HepG2 (cell line): ENCODE data around the gene CEP104. TPM values are rescaled to one million over a fixed set of nuclear protein-coding genes. Genes with fewer than 3 reads are reported as not detected.
A peak's percentile ranks its signal among the peaks of the same experiment; 100 is the strongest.

ENCODE experiments used
- ATAC-seq: fragments of 200-7000 bp; cut with Tn5 transposase; 3 replicates; pipeline ENCODE4 v1.9.1; 2020; ENCODE audit warnings: mild to moderate bottlenecking, moderate library complexity
- BruUV-seq: library from RNA; stranded (reverse); fragments of 400-500 nt; replicated peaks from 2 replicates; lab custom pipeline; 2021; lab: Mats Ljungman, UMichigan
- CTCF ChIA-PET: fragments of 300-600 bp; formaldehyde crosslinking; extraction: SDS; loops from one replicate; lab custom pipeline; 2021; ENCODE audit warnings: low total read pairs, inconsistent platforms, low intra/inter-chr PET ratio; lab: Yijun Ruan, JAX
- POLR2A ChIA-PET: fragments of 350-600 bp; sonication (Branson Sonifier 250); formaldehyde crosslinking; loops from one replicate; lab custom pipeline; 2020; ENCODE audit warnings: antibody characterized with exemption, inconsistent platforms; lab: Yijun Ruan, JAX
- DNase-seq: peaks from one replicate; pipeline ENCODE4 v3.0.0-alpha.2; 2015; ENCODE audit warnings: low spot score
- FAIRE-seq: peaks from 3 replicates; lab custom pipeline; 2011; peaks lifted over from hg19 to GRCh38; lab: Jason Lieb, UNC
- H2AFZ ChIP-seq: one replicate; pipeline ENCODE4 v1.6.1; 2011; ENCODE audit warnings: low read length, inconsistent platforms
- H3K27ac ChIP-seq: fragments of 300-600 bp; 3 replicates; pipeline ENCODE4 v1.8.0; 2011; ENCODE audit warnings: mixed run types, mild to moderate bottlenecking, mixed read lengths, low read length, inconsistent platforms; ENCODE audit not compliant: insufficient read depth; ENCODE audit errors: extremely low read length
- H3K27me3 ChIP-seq, 2 experiments: fragments of 200-600 bp in 1 of 2; 2 replicates in 1 of 2; 3 replicates in 1 of 2; pipeline versions ENCODE4 v1.6.0 to v1.8.0; 2011; ENCODE audit warnings: low read length in 2 of 2, mild to moderate bottlenecking in 2 of 2, moderate library complexity in 2 of 2, inconsistent platforms in 1 of 2; ENCODE audit not compliant: insufficient read depth in 2 of 2, control insufficient read depth in 1 of 2
- H3K36me3 ChIP-seq, 2 experiments: fragments of 200-600 bp in 1 of 2; replicated peaks in 1 of 2; 2 replicates in 1 of 2; 3 replicates in 1 of 2; pipeline versions ENCODE4 v1.5.1 to v1.8.0; 2011; ENCODE audit warnings: low read length in 2 of 2, inconsistent platforms in 1 of 2; ENCODE audit not compliant: insufficient read depth in 2 of 2, control insufficient read depth in 1 of 2
- H3K4me1 ChIP-seq: 2 replicates; pipeline ENCODE4 v1.5.1; 2012; ENCODE audit warnings: low read length, inconsistent platforms; ENCODE audit not compliant: insufficient read depth
- H3K4me2 ChIP-seq: 2 replicates; pipeline ENCODE4 v1.6.0; 2011; ENCODE audit warnings: low read depth, low read length, inconsistent platforms
- H3K4me3 ChIP-seq, 3 experiments: fragments of 200-600 bp in 1 of 3; sonication (generic), shearing (Covaris generic) in 1 of 3; replicated peaks in 1 of 3; 2 replicates each; pipeline ENCODE4 v1.5.1; 2011 to 2016; ENCODE audit warnings: low read length in 3 of 3, inconsistent platforms in 2 of 3, low read depth in 2 of 3, mild to moderate bottlenecking in 2 of 3, control low read depth in 1 of 3, mixed read lengths in 1 of 3; ENCODE audit not compliant: insufficient read depth in 1 of 3
- H3K79me2 ChIP-seq: one replicate; pipeline ENCODE4 v1.6.1; 2011; ENCODE audit warnings: low read length, inconsistent platforms; ENCODE audit not compliant: insufficient read depth
- H3K9ac ChIP-seq: 2 replicates; pipeline ENCODE4 v1.6.0; 2011; ENCODE audit warnings: mild to moderate bottlenecking, low read depth, low read length, inconsistent platforms; ENCODE audit not compliant: insufficient read depth
- H3K9me3 ChIP-seq: 2 replicates; pipeline ENCODE4 v1.5.1; 2012; ENCODE audit warnings: mild to moderate bottlenecking, low read length
- H4K20me1 ChIP-seq: 2 replicates; pipeline ENCODE4 v1.6.0; 2011; ENCODE audit warnings: inconsistent platforms, mild to moderate bottlenecking, low read length, moderate library complexity; ENCODE audit not compliant: insufficient read depth
- AKAP8 ChIP-seq: sonication (generic); formaldehyde crosslinking; IDR thresholded peaks from 2 replicates; pipeline ENCODE4 v1.5.1; 2020; ENCODE audit warnings: mild to moderate bottlenecking, missing genetic modification reagents
- ASH2L ChIP-seq: fragments of 300-600, 200-600 bp; sonication (generic); IDR thresholded peaks from 2 replicates; pipeline ENCODE4 v1.7.0; 2017; ENCODE audit warnings: low read depth, mild to moderate bottlenecking, moderate library complexity, mixed read lengths, low read length; ENCODE audit not compliant: insufficient read length
- FOXA3 ChIP-seq: IDR thresholded peaks from 2 replicates; pipeline ENCODE4 v1.6.1; 2016; ENCODE audit warnings: missing genetic modification reagents, missing compliant biosample characterization
- GABPA ChIP-seq, 2 experiments: IDR thresholded peaks; 2 replicates each; pipeline ENCODE4 v1.6.1; 2011 to 2016; ENCODE audit warnings: low read depth in 2 of 2, low read length in 1 of 2, missing biosample characterization in 1 of 2, missing genetic modification characterization in 1 of 2
- GABPB1 ChIP-seq: IDR thresholded peaks from 2 replicates; pipeline ENCODE4 v1.6.1; 2016; ENCODE audit warnings: mild to moderate bottlenecking, missing genetic modification reagents, moderate library complexity, missing compliant biosample characterization
- SIN3A ChIP-seq: IDR thresholded peaks from 2 replicates; pipeline ENCODE4 v1.6.1; 2011; ENCODE audit warnings: low read depth, mild to moderate bottlenecking, control low read depth, low read length, borderline replicate concordance
- ZKSCAN5 ChIP-seq: sonication (generic); formaldehyde crosslinking; IDR thresholded peaks from 2 replicates; pipeline ENCODE4 v1.5.1; 2020; ENCODE audit warnings: mild to moderate bottlenecking, missing genetic modification reagents
- ZNF281 ChIP-seq: sonication (generic); formaldehyde crosslinking; IDR thresholded peaks from 2 replicates; pipeline ENCODE4 v1.4.0; 2020; ENCODE audit warnings: missing genetic modification reagents, borderline replicate concordance
- ZNF460 ChIP-seq: sonication (generic); formaldehyde crosslinking; IDR thresholded peaks from 2 replicates; pipeline ENCODE4 v1.5.1; 2020; ENCODE audit warnings: missing genetic modification reagents, mild to moderate bottlenecking, borderline replicate concordance
- ZNF572 ChIP-seq: sonication (generic); formaldehyde crosslinking; IDR thresholded peaks from 2 replicates; pipeline ENCODE4 v1.5.1; 2020; ENCODE audit warnings: mild to moderate bottlenecking, missing genetic modification reagents
- WGBS: methylation state at CpG from one replicate; pipeline ENCODE4 v1.1.6; 2017; ENCODE audit warnings: low lambda C conversion rate; 5-methylcytosine and 5-hydroxymethylcytosine counted together
- in situ Hi-C: cut with HindIII; loops from 2 replicates; pipeline ENCODE4 v1.10.0; 2017; ENCODE audit warnings: low pct_unique_long_range_greater_than_20kb; ENCODE audit not compliant: extremely low pct_ligation_motif_present
- intact Hi-C: fragments of 100-400 bp; cut with micrococcal nuclease; formaldehyde crosslinking; loops from one replicate; pipeline ENCODE4 v1.10.0; 2022; ENCODE audit not compliant: unreplicated experiment
- polyA plus RNA-seq, 8 experiments: library from polyadenylated mRNA; depleted of rRNA in 3 of 8; stranded (reverse) in 7 of 8; unstranded in 1 of 8; fragments of >200 nt; fragmentation: Illumina TruSeq in 4 of 8; extraction: Trizol in 4 of 8; gene quantifications; 2 replicates each; pipeline versions ENCODE4 v1.2.1 to v1.2.3, GENCODE V29; 2011 to 2016; ENCODE audit warnings: low read depth in 4 of 8, missing spikeins in 1 of 8, mixed read lengths in 1 of 8; ENCODE audit not compliant: insufficient read depth in 1 of 8
- total RNA-seq, 5 experiments: library from RNA; depleted of rRNA; stranded (reverse); fragments of >200 nt; fragmentation: Illumina TruSeq; extraction: Trizol; gene quantifications; 2 replicates each; pipeline ENCODE4 v1.2.3, GENCODE V29; 2016; ENCODE audit warnings: low read depth in 1 of 5
- TF ChIP-seq, protein P1 (sequence below): sonication (generic); formaldehyde crosslinking; IDR thresholded peaks from 2 replicates; pipeline ENCODE4 v1.4.0; 2020; ENCODE audit warnings: missing genetic modification reagents
- TF ChIP-seq, protein P2 (sequence below): sonication (generic); formaldehyde crosslinking; IDR thresholded peaks from 2 replicates; pipeline ENCODE4 v1.8.0; 2022; ENCODE audit warnings: mild to moderate bottlenecking, missing genetic modification reagents
- TF ChIP-seq, protein P3 (sequence below): sonication (generic); formaldehyde crosslinking; IDR thresholded peaks from 2 replicates; pipeline ENCODE4 v1.8.0; 2022; ENCODE audit warnings: missing genetic modification reagents, low read depth, mild to moderate bottlenecking, borderline replicate concordance

CEP104 gene
- total and polyA plus RNA-seq, 2 of the 13 experiments (the other 11 are each of a cell fraction or from before 2014, with no cell fraction given) = 20.4 to 30.1 TPM

GRCh38 chr1:3902111-3902511 lies 45.1 kb upstream of the CEP104 start (continued):
- no peak for TF ChIP-seq ZNF281
- TF ChIP-seq, all 625 proteins: peak for 0

GRCh38 chr1:3900969-3901529 lies 44.0 kb upstream of the CEP104 start:
- no TSS peak for BruUV-seq
- Histone ChIP-seq H3K4me1 (peaks cover 59% of the 10 kb centered on the region), H3K79me2 (peaks cover 40% of the 10 kb centered on the region), H3K4me2 (peak overlapping the region; percentile 73), H3K9me3 (peaks cover 4% of the 10 kb centered on the region; the same call in 1 of the 2 replicates), H3K27me3 (no peaks in the 10 kb centered on the region; a peak in 1 of 5 replicates), H2AFZ (no peak overlapping the region), H4K20me1 (no peaks in the 10 kb centered on the region), H3K4me3 (peak overlapping the region; percentile 72 to 97 (median 88)), H3K36me3 (peaks cover 0 to 3% of the 10 kb centered on the region in 2 experiments; a peak in 1 of 5 replicates), H3K27ac (peak overlapping the region; percentile 99), H3K9ac (peak overlapping the region; percentile 95)
- peak; percentile 86 for FAIRE-seq
- DNase-seq = peak; percentile 93
- CTCF ChIA-PET = no interaction called here
- POLR2A ChIA-PET = interaction anchor here (0.7 to 1.7 kb wide), 4 partner anchors 11 to 366 kb away, joined by 3 to 6 read pairs (median 4); no protein-coding TSS in a partner anchor
- in situ Hi-C loops = loop anchor here (25.0 kb wide), 1 partner anchor 161 kb away; no protein-coding TSS in a partner anchor
- intact Hi-C loops = loop anchor here (1.0 to 10.0 kb wide), 2 partner anchors 44 to 126 kb away; partner anchors contain the start of genes CEP104, DFFB and SMIM1
- WGBS = 0% methylated on average over 3 of the region's 51 CpGs
- ATAC-seq = peak; percentile 81
- TF ChIP-seq, protein P1, sequence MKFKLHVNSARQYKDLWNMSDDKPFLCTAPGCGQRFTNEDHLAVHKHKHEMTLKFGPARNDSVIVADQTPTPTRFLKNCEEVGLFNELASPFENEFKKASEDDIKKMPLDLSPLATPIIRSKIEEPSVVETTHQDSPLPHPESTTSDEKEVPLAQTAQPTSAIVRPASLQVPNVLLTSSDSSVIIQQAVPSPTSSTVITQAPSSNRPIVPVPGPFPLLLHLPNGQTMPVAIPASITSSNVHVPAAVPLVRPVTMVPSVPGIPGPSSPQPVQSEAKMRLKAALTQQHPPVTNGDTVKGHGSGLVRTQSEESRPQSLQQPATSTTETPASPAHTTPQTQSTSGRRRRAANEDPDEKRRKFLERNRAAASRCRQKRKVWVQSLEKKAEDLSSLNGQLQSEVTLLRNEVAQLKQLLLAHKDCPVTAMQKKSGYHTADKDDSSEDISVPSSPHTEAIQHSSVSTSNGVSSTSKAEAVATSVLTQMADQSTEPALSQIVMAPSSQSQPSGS (CRISPR knock-in tag) = no peak; the same call in 1 of the 2 replicates
- TF ChIP-seq, protein P2, sequence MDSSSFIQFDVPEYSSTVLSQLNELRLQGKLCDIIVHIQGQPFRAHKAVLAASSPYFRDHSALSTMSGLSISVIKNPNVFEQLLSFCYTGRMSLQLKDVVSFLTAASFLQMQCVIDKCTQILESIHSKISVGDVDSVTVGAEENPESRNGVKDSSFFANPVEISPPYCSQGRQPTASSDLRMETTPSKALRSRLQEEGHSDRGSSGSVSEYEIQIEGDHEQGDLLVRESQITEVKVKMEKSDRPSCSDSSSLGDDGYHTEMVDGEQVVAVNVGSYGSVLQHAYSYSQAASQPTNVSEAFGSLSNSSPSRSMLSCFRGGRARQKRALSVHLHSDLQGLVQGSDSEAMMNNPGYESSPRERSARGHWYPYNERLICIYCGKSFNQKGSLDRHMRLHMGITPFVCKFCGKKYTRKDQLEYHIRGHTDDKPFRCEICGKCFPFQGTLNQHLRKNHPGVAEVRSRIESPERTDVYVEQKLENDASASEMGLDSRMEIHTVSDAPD (CRISPR knock-in tag) = no peak
- TF ChIP-seq ASH2L (peak; percentile 49), GABPB1 (CRISPR knock-in tag) (peak; percentile 54; the same call in 1 of the 2 replicates), ZNF572 (CRISPR knock-in tag) (peak; percentile 93; the same call in 1 of the 2 replicates), SIN3A (peak; percentile 49; the same call in 1 of the 2 replicates), GABPA (IDR thresholded peaks at IDR 0.05; ENCODE audit: low read depth, low read length) (no peak), GABPA (CRISPR knock-in tag; IDR thresholded peaks at IDR 0.05; ENCODE audit: low read depth) (no peak), ZKSCAN5 (CRISPR knock-in tag) (no peak), AKAP8 (CRISPR knock-in tag) (peak; percentile 75; the same call in 1 of the 2 replicates), ZNF460 (no peak; the same call in 1 of the 2 replicates), FOXA3 (CRISPR knock-in tag) (no peak)
- TF ChIP-seq, protein P3, sequence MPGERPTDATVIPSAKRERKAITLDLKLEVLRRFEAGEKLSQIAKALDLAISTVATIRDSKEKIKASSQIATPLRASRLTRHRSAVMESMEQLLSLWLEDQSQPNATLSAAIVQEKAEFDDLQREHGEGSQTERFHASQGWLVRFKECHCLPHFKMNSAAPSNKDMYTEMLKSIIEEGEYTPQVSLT (CRISPR knock-in tag) = no peak
